GM18498 (cell line): ENCODE measurements around the gene ATP2A3.

Source experiments
- ATAC-seq: cut with Tn5 transposase; IDR thresholded peaks from one replicate; pipeline ENCODE4 v1.9.1; 2021; ENCODE audit warnings: mild to moderate bottlenecking, moderate library complexity; ENCODE audit not compliant: unreplicated experiment

The ATP2A3 gene

GRCh38 chr17:3914312-3914670, 49.9 kb downstream of the ATP2A3 start:
- ATAC-seq: peak; percentile 50

GRCh38 chr17:3913531-3914311, 50.5 kb downstream of the ATP2A3 start:
- peak; percentile 52 for ATAC-seq

- ATAC-seq: no peak
These were observed 51.4 kb downstream of the ATP2A3 start for GRCh38 chr17:3912827-3913226.

- ATAC-seq: peak; percentile 68
These were observed 52.8 kb downstream of the ATP2A3 start for GRCh38 chr17:3911271-3912053.

- ATAC-seq: no peak
These were observed 53.6 kb downstream of the ATP2A3 start for GRCh38 chr17:3910420-3911270.

- ATAC-seq: no peak
These were observed 55.0 kb downstream of the ATP2A3 start for GRCh38 chr17:3909257-3909656.

GRCh38 chr17:3907483-3908216, 56.6 kb downstream of the ATP2A3 start:
- no peak for ATAC-seq

- no peak for ATAC-seq
These were observed 57.4 kb downstream of the ATP2A3 start for GRCh38 chr17:3906881-3907280.

- ATAC-seq: no peak
These were observed 59.2 kb downstream of the ATP2A3 start for GRCh38 chr17:3905017-3905520.

GRCh38 chr17:3904501-3904900, 59.7 kb downstream of the ATP2A3 start:
- ATAC-seq: no peak

GRCh38 chr17:3903881-3904290, 60.4 kb downstream of the ATP2A3 start:
- ATAC-seq: no peak

- no peak for ATAC-seq
These were observed 61.0 kb downstream of the ATP2A3 start for GRCh38 chr17:3903051-3903825.

- no peak for ATAC-seq
These were observed 63.6 kb downstream of the ATP2A3 start for GRCh38 chr17:3900646-3901045.

GRCh38 chr17:3897731-3898130, 66.5 kb downstream of the ATP2A3 start:
- no peak for ATAC-seq

- no peak for ATAC-seq
These were observed 67.3 kb downstream of the ATP2A3 start for GRCh38 chr17:3896968-3897235.

GRCh38 chr17:3896108-3896967, 67.9 kb downstream of the ATP2A3 start:
- ATAC-seq: no peak

- no peak for ATAC-seq
These were observed 68.9 kb downstream of the ATP2A3 start for GRCh38 chr17:3895354-3895753.

- ATAC-seq: no peak
These were observed 69.3 kb downstream of the ATP2A3 start for GRCh38 chr17:3894911-3895343.

GRCh38 chr17:3894188-3894587, 70.0 kb downstream of the ATP2A3 start:
- ATAC-seq: no peak
